HepG2 (cell line): ENCODE measurements around the gene SNAP23. TPM values are rescaled to one million over a fixed set of nuclear protein-coding genes. Genes with fewer than 3 reads are reported as not detected.

Experiments used
- ATF7-NPFF ChIP-seq: sonication (generic); formaldehyde crosslinking; IDR thresholded peaks from 2 replicates; pipeline ENCODE4 v1.8.1; 2023; ENCODE audit warnings: mild to moderate bottlenecking, low read depth, missing genetic modification reagents, moderate library complexity
- CREM ChIP-seq, 2 experiments: sonication (generic) in 1 of 2; formaldehyde crosslinking in 1 of 2; IDR thresholded peaks; 2 replicates each; pipeline versions ENCODE4 v1.4.0 to v1.6.1; 2016 to 2020; ENCODE audit warnings: antibody characterized with exemption in 1 of 2, mild to moderate bottlenecking in 1 of 2, missing genetic modification reagents in 1 of 2
- GTF2F1 ChIP-seq: fragments of 150-350 bp; IDR thresholded peaks from 2 replicates; pipeline ENCODE4 v1.6.1; 2014; ENCODE audit warnings: low read length
- JARID2 ChIP-seq: sonication (generic); formaldehyde crosslinking; IDR thresholded peaks from 2 replicates; pipeline ENCODE4 v1.8.1; 2023; ENCODE audit warnings: missing genetic modification reagents, inconsistent platforms; ENCODE audit not compliant: insufficient replicate concordance
- KAT2B ChIP-seq: fragments of 150-350 bp; IDR thresholded peaks from 2 replicates; pipeline ENCODE4 v1.6.1; 2014; ENCODE audit warnings: low read depth, low read length, borderline replicate concordance
- MAF1 ChIP-seq: sonication (generic); formaldehyde crosslinking; IDR thresholded peaks from 2 replicates; pipeline ENCODE4 v1.5.0; 2020; ENCODE audit warnings: missing genetic modification reagents, borderline replicate concordance
- MED8 ChIP-seq: sonication (generic); formaldehyde crosslinking; IDR thresholded peaks from 2 replicates; pipeline ENCODE4 v1.8.1; 2023; ENCODE audit warnings: mild to moderate bottlenecking, missing genetic modification reagents; ENCODE audit not compliant: insufficient replicate concordance
- MLLT10 ChIP-seq: sonication (generic); formaldehyde crosslinking; IDR thresholded peaks from 2 replicates; pipeline ENCODE4 v1.4.0; 2020; ENCODE audit warnings: missing genetic modification reagents
- MZF1 ChIP-seq: sonication (generic); formaldehyde crosslinking; IDR thresholded peaks from 2 replicates; pipeline ENCODE4 v1.8.1; 2023; ENCODE audit warnings: mild to moderate bottlenecking, missing genetic modification reagents, borderline replicate concordance
- NFYB ChIP-seq: sonication (generic); formaldehyde crosslinking; IDR thresholded peaks from 2 replicates; pipeline ENCODE4 v1.4.0; 2020; ENCODE audit warnings: missing genetic modification reagents
- PCBP2 ChIP-seq: fragments of 200-400 bp; formaldehyde crosslinking; optimal IDR thresholded peaks from 2 replicates; pipeline ENCODE3; 2018; ENCODE audit warnings: low read length, low read depth; ENCODE audit not compliant: poor library complexity, severe bottlenecking
- RBFOX2 ChIP-seq: fragments of 200-400 bp; formaldehyde crosslinking; IDR thresholded peaks from 2 replicates; pipeline ENCODE4 v1.6.1; 2017; ENCODE audit warnings: low read depth, mild to moderate bottlenecking, low read length
- SRSF1 ChIP-seq: fragments of 200-400 bp; formaldehyde crosslinking; optimal IDR thresholded peaks from 2 replicates; pipeline ENCODE3; 2017; ENCODE audit warnings: mild to moderate bottlenecking, low read depth, low read length, moderate library complexity
- SRSF9 ChIP-seq: fragments of 200-400 bp; formaldehyde crosslinking; IDR thresholded peaks from 2 replicates; pipeline ENCODE4 v1.6.1; 2018; ENCODE audit warnings: borderline replicate concordance, mild to moderate bottlenecking, low read depth, low read length; ENCODE audit not compliant: insufficient read depth, poor library complexity, severe bottlenecking
- SSRP1 ChIP-seq: IDR thresholded peaks from 2 replicates; pipeline ENCODE4 v1.6.1; 2016; ENCODE audit warnings: control low read depth
- TIGD3 ChIP-seq: sonication (generic); formaldehyde crosslinking; IDR thresholded peaks from 2 replicates; pipeline ENCODE4 v1.5.1; 2020; ENCODE audit warnings: mild to moderate bottlenecking, missing genetic modification reagents, borderline replicate concordance
- USF2 ChIP-seq, 2 experiments: sonication (generic) in 1 of 2; formaldehyde crosslinking in 1 of 2; IDR thresholded peaks; 2 replicates each; pipeline versions ENCODE4 v1.5.1 to v1.6.1; 2011 to 2020; ENCODE audit warnings: borderline replicate concordance in 1 of 2, low read depth in 1 of 2, low read length in 1 of 2, mild to moderate bottlenecking in 1 of 2, missing genetic modification reagents in 1 of 2, moderate library complexity in 1 of 2
- WIZ ChIP-seq: sonication (generic); formaldehyde crosslinking; IDR thresholded peaks from 2 replicates; pipeline ENCODE4 v1.5.1; 2020; ENCODE audit warnings: mild to moderate bottlenecking, missing genetic modification reagents
- ZFP36 ChIP-seq: fragments of 150-350 bp; IDR thresholded peaks from 2 replicates; pipeline ENCODE4 v1.6.1; 2018; ENCODE audit warnings: borderline replicate concordance, low read length, low read depth; ENCODE audit not compliant: partially characterized antibody
- ZMYM4 ChIP-seq: sonication (generic); formaldehyde crosslinking; IDR thresholded peaks from 2 replicates; pipeline ENCODE4 v1.8.1; 2023; ENCODE audit warnings: mild to moderate bottlenecking, missing genetic modification reagents
- ZNF138 ChIP-seq: sonication (generic); formaldehyde crosslinking; IDR thresholded peaks from 2 replicates; pipeline ENCODE4 v1.5.0; 2020; ENCODE audit warnings: mild to moderate bottlenecking, low read depth, missing genetic modification reagents
- ZNF143 ChIP-seq: sonication (generic); formaldehyde crosslinking; IDR thresholded peaks from 2 replicates; pipeline ENCODE4 v1.4.0; 2020; ENCODE audit warnings: missing genetic modification reagents
- ZNF256 ChIP-seq: sonication (generic); formaldehyde crosslinking; conservative IDR thresholded peaks from 2 replicates; pipeline ENCODE4 v1.4.0; 2020; ENCODE audit warnings: missing genetic modification reagents
- ZNF282 ChIP-seq: fragments of 450-650 bp; IDR thresholded peaks from 2 replicates; pipeline ENCODE4 v1.6.1; 2018; ENCODE audit not compliant: partially characterized antibody
- ZNF296 ChIP-seq: sonication (generic); formaldehyde crosslinking; conservative IDR thresholded peaks from 2 replicates; pipeline ENCODE4 v1.5.0; 2020; ENCODE audit warnings: mild to moderate bottlenecking, missing genetic modification reagents
- ZNF713 ChIP-seq: sonication (generic); formaldehyde crosslinking; IDR thresholded peaks from 2 replicates; pipeline ENCODE4 v1.4.0; 2020; ENCODE audit warnings: mild to moderate bottlenecking, missing genetic modification reagents
- ZNF724P ChIP-seq: sonication (generic); formaldehyde crosslinking; IDR thresholded peaks from 2 replicates; pipeline ENCODE4 v1.8.0; 2022; ENCODE audit warnings: missing genetic modification reagents, borderline replicate concordance
- polyA plus RNA-seq, 8 experiments: library from polyadenylated mRNA; depleted of rRNA in 3 of 8; stranded (reverse) in 7 of 8; unstranded in 1 of 8; fragments of >200 nt; fragmentation: Illumina TruSeq in 4 of 8; extraction: Trizol in 4 of 8; gene quantifications; 2 replicates each; pipeline versions ENCODE4 v1.2.1 to v1.2.3, GENCODE V29; 2011 to 2016; ENCODE audit warnings: low read depth in 4 of 8, missing spikeins in 1 of 8, mixed read lengths in 1 of 8; ENCODE audit not compliant: insufficient read depth in 1 of 8
- total RNA-seq, 5 experiments: library from RNA; depleted of rRNA; stranded (reverse); fragments of >200 nt; fragmentation: Illumina TruSeq; extraction: Trizol; gene quantifications; 2 replicates each; pipeline ENCODE4 v1.2.3, GENCODE V29; 2016; ENCODE audit warnings: low read depth in 1 of 5

SNAP23 gene
- total and polyA plus RNA-seq, 2 of the 13 experiments (the other 11 are each of a cell fraction or from before 2014, with no cell fraction given) = 37.0 to 101 TPM

GRCh38 chr15:42490671-42491538 lies 4.5 kb upstream of the SNAP23 start, which contains the start of gene ZNF106 (continued):
- no peak for TF ChIP-seq ZNF143 (CRISPR knock-in tag)
- no peak for TF ChIP-seq ZNF724P (CRISPR knock-in tag)
- TF ChIP-seq TIGD3 (CRISPR knock-in tag) = no peak
- TF ChIP-seq MAF1 (CRISPR knock-in tag) = 0 out of 2 replicates have a peak, but pooled peaks have one; percentile 32
- no peak for TF ChIP-seq ZNF296 (CRISPR knock-in tag)
- TF ChIP-seq NFYB (CRISPR knock-in tag) = no peak
- TF ChIP-seq JARID2 = no peak
- TF ChIP-seq CREM (IDR thresholded peaks at IDR 0.05) = peak; percentile 82
- TF ChIP-seq CREM (CRISPR knock-in tag; IDR thresholded peaks at IDR 0.05) = no peak; the same call in 1 of the 2 replicates
- TF ChIP-seq RBFOX2 = peak; percentile 95
- no peak for TF ChIP-seq KAT2B
- TF ChIP-seq MZF1 (CRISPR knock-in tag) = no peak
- TF ChIP-seq ZFP36 = no peak
- TF ChIP-seq SSRP1 (CRISPR knock-in tag) = no peak
- peak; percentile 87 for TF ChIP-seq ZMYM4 (CRISPR knock-in tag)
- TF ChIP-seq PCBP2 = no peak
- no peak for TF ChIP-seq USF2 (IDR thresholded peaks at IDR 0.05; ENCODE audit: low read depth, low read length)
- TF ChIP-seq USF2 (CRISPR knock-in tag; IDR thresholded peaks at IDR 0.05; ENCODE audit: borderline replicate concordance) = no peak
- no peak for TF ChIP-seq ZNF282
- no peak for TF ChIP-seq MLLT10
- TF ChIP-seq WIZ = no peak
- TF ChIP-seq GTF2F1 = no peak
- peak; percentile 79 for TF ChIP-seq SRSF1
- TF ChIP-seq SRSF9 = no peak
- 0 out of 2 replicates have a peak, but pooled peaks have one; percentile 39 for TF ChIP-seq ZNF138 (CRISPR knock-in tag)
- peak; percentile 67; the same call in 1 of the 2 replicates for TF ChIP-seq ATF7-NPFF (CRISPR knock-in tag)
- TF ChIP-seq ZNF713 (CRISPR knock-in tag) = 0 out of 2 replicates have a peak, but pooled peaks have one; percentile 79
- TF ChIP-seq ZNF256 (CRISPR knock-in tag) = peak; percentile 90
- peak; percentile 89 for TF ChIP-seq MED8
